ENCODE data around the gene NRM. TPM values are rescaled to one million over a fixed set of nuclear protein-coding genes. Genes with fewer than 3 reads are reported as not detected.
A peak's percentile ranks its signal among the peaks of the same experiment; 100 is the strongest.

NRM gene
- total and polyA plus RNA-seq, 2 of the 13 experiments (the other 11 are each of a cell fraction or from before 2014, with no cell fraction given) = 12.5 to 16.0 TPM

DNA sequence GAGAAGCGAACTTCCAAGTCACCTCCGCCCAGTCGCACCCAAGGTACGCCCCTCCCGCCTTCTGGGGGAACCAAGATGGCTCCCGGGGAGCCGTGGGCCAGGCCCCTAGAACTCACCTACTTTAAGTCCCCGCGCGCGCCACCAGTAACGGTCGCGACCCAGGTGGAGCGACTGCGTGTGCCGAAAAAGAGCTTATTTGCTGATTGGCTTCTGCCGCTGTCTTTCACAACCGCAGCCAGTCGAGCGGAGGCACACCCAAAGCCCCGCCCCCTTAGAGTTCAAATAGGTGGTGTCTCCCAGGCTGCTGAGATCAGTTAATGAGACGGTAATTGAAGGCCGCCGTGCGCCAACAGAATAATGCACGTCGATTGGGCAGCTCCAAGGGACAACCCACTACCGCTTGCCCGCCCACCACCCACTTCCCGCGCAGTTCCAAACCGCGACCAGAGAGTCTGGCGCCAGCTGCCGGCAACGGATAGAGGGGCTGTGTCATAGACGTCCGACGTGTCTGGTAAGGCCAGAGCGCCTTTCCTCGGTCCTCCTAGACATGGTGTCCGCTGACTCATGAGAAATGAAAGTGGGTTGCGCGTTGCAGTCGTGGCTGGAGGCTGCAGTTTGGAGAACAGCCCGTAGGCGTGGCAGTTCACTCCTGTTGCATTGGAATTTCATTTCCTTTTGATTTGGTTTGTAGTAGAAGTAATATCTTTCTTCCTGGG, 26.5 kb upstream of the NRM start, which contains the start of gene MDC1 (continued):
- peak; percentile 14; the same call in 1 of the 2 replicates for TF ChIP-seq NR2F2 (IDR thresholded peaks at IDR 0.05; ENCODE audit: borderline replicate concordance, low read depth)
- peak; percentile 98 for TF ChIP-seq ZNF331 (CRISPR knock-in tag; IDR thresholded peaks at IDR 0.05)
- TF ChIP-seq SALL1 (CRISPR knock-in tag; IDR thresholded peaks at IDR 0.05) = peak; percentile 93
- peak; percentile 85 for TF ChIP-seq PRDM4 (CRISPR knock-in tag; IDR thresholded peaks at IDR 0.05; ENCODE audit: borderline replicate concordance)
- TF ChIP-seq ZNF841 (CRISPR knock-in tag; IDR thresholded peaks at IDR 0.05; ENCODE audit: borderline replicate concordance) = peak; percentile 89; the same call in 1 of the 2 replicates
- TF ChIP-seq ZNF766 (CRISPR knock-in tag; IDR thresholded peaks at IDR 0.05; ENCODE audit: borderline replicate concordance) = peak; percentile 88; the same call in 1 of the 2 replicates
- peak; percentile 96 for TF ChIP-seq ZNF383 (CRISPR knock-in tag; IDR thresholded peaks at IDR 0.05; ENCODE audit: borderline replicate concordance)
- TF ChIP-seq ELF3 (CRISPR knock-in tag; IDR thresholded peaks at IDR 0.05) = peak; percentile 93
- TF ChIP-seq ZFP36L2 (CRISPR knock-in tag; IDR thresholded peaks at IDR 0.05) = 0 out of 2 replicates have a peak, but pooled peaks have one; percentile 29
- TF ChIP-seq, protein P1, sequence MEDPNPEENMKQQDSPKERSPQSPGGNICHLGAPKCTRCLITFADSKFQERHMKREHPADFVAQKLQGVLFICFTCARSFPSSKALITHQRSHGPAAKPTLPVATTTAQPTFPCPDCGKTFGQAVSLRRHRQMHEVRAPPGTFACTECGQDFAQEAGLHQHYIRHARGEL (CRISPR knock-in tag; IDR thresholded peaks at IDR 0.05) = no peak
- TF ChIP-seq, protein P2, sequence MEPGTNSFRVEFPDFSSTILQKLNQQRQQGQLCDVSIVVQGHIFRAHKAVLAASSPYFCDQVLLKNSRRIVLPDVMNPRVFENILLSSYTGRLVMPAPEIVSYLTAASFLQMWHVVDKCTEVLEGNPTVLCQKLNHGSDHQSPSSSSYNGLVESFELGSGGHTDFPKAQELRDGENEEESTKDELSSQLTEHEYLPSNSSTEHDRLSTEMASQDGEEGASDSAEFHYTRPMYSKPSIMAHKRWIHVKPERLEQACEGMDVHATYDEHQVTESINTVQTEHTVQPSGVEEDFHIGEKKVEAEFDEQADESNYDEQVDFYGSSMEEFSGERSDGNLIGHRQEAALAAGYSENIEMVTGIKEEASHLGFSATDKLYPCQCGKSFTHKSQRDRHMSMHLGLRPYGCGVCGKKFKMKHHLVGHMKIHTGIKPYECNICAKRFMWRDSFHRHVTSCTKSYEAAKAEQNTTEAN (CRISPR knock-in tag; conservative IDR thresholded peaks at IDR 0.05) = peak; percentile 87
- TF ChIP-seq CTCF (CRISPR knock-in tag; IDR thresholded peaks at IDR 0.05) = peak; percentile 69
- peak; percentile 95 for TF ChIP-seq ZNF510 (CRISPR knock-in tag; IDR thresholded peaks at IDR 0.05; ENCODE audit: low read depth)
- peak; percentile 99 for TF ChIP-seq XRCC5 (optimal IDR thresholded peaks at IDR 0.05; ENCODE audit: low read length)
- TF ChIP-seq RXRB (CRISPR knock-in tag; IDR thresholded peaks at IDR 0.05; ENCODE audit: borderline replicate concordance) = peak; percentile 92
- TF ChIP-seq RORA (CRISPR knock-in tag; IDR thresholded peaks at IDR 0.05) = no peak
- no peak for TF ChIP-seq ZNF207 (IDR thresholded peaks at IDR 0.05; ENCODE audit: borderline replicate concordance)
- peak; percentile 81; the same call in 1 of the 2 replicates for TF ChIP-seq ETV6 (CRISPR knock-in tag; conservative IDR thresholded peaks at IDR 0.05)
- peak; percentile 98 for TF ChIP-seq BRD4 (CRISPR knock-in tag; IDR thresholded peaks at IDR 0.05)
- TF ChIP-seq ZBTB8A (CRISPR knock-in tag; IDR thresholded peaks at IDR 0.05; ENCODE audit: borderline replicate concordance, low read depth) = no peak; the same call in 1 of the 2 replicates
- TF ChIP-seq TRIM24 (CRISPR knock-in tag; IDR thresholded peaks at IDR 0.05) = no peak
- no peak; the same call in 1 of the 2 replicates for TF ChIP-seq ATRX (CRISPR knock-in tag; IDR thresholded peaks at IDR 0.05; ENCODE audit: borderline replicate concordance)
- TF ChIP-seq, protein P3, sequence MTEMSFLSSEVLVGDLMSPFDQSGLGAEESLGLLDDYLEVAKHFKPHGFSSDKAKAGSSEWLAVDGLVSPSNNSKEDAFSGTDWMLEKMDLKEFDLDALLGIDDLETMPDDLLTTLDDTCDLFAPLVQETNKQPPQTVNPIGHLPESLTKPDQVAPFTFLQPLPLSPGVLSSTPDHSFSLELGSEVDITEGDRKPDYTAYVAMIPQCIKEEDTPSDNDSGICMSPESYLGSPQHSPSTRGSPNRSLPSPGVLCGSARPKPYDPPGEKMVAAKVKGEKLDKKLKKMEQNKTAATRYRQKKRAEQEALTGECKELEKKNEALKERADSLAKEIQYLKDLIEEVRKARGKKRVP (CRISPR knock-in tag; IDR thresholded peaks at IDR 0.05) = peak in 1 of 2 experiments; percentile 86; a peak in 2 of 4 replicates
- peak; percentile 86 for TF ChIP-seq RXRA (CRISPR knock-in tag; IDR thresholded peaks at IDR 0.05)

All from HepG2 (cell line).